Mesendoderm (in vitro differentiated cells): ENCODE results near the gene CAVIN1.
"Not testable (repeated sequence)": the region's sequence is repeated elsewhere in the genome, so short reads cannot be mapped to it uniquely, and the experiment has no call there.

ENCODE experiments used
- DNase-seq: peaks from one replicate; pipeline ENCODE4 v3.0.0; 2013
- H2AK5ac ChIP-seq: 2 replicates; pipeline ENCODE4 v1.6.1; 2013; ENCODE audit warnings: low read length, inconsistent platforms
- H2BK120ac ChIP-seq: 2 replicates; pipeline ENCODE4 v1.6.1; 2013; ENCODE audit warnings: low read depth, mild to moderate bottlenecking, low read length, moderate library complexity, mixed read lengths
- H2BK15ac ChIP-seq: replicated peaks from 2 replicates; pipeline ENCODE4 v1.6.1; 2013; ENCODE audit warnings: low read depth, mild to moderate bottlenecking, moderate library complexity
- H2BK5ac ChIP-seq: 2 replicates; pipeline ENCODE4 v1.6.1; 2013; ENCODE audit warnings: low read length, inconsistent platforms
- H3K18ac ChIP-seq: 2 replicates; pipeline ENCODE4 v1.6.1; 2013; ENCODE audit warnings: mild to moderate bottlenecking, low read length, mixed read lengths
- H3K23ac ChIP-seq: one replicate; pipeline ENCODE4 v1.6.1; 2013; ENCODE audit warnings: low read length
- H3K27ac ChIP-seq: 2 replicates; pipeline ENCODE4 v1.5.1; 2013; ENCODE audit warnings: low read depth, mild to moderate bottlenecking, inconsistent platforms, low read length, moderate library complexity
- H3K27me3 ChIP-seq: 2 replicates; pipeline ENCODE4 v1.6.1; 2013; ENCODE audit warnings: low read length, control low read depth, mild to moderate bottlenecking, inconsistent platforms; ENCODE audit not compliant: insufficient read depth, poor library complexity
- H3K36me3 ChIP-seq: 2 replicates; pipeline ENCODE4 v1.6.1; 2013; ENCODE audit warnings: low read length, inconsistent platforms; ENCODE audit not compliant: control insufficient read depth, insufficient read depth
- H3K4ac ChIP-seq: one replicate; pipeline ENCODE4 v1.6.1; 2013; ENCODE audit warnings: low read depth, mild to moderate bottlenecking, low read length, moderate library complexity
- H3K4me1 ChIP-seq: 2 replicates; pipeline ENCODE4 v1.6.1; 2013; ENCODE audit warnings: low read depth, low read length, inconsistent platforms; ENCODE audit not compliant: control insufficient read depth
- H3K4me2 ChIP-seq: 2 replicates; pipeline ENCODE4 v1.6.1; 2013; ENCODE audit warnings: low read length
- H3K4me3 ChIP-seq: 2 replicates; pipeline ENCODE4 v1.5.1; 2013; ENCODE audit warnings: mild to moderate bottlenecking, low read length
- H3K56ac ChIP-seq: one replicate; pipeline ENCODE4 v1.6.1; 2013; ENCODE audit warnings: low read length
- H3K79me1 ChIP-seq: 2 replicates; pipeline ENCODE4 v1.6.1; 2013; ENCODE audit warnings: low read length, inconsistent platforms
- H3K79me2 ChIP-seq: 2 replicates; pipeline ENCODE4 v1.6.1; 2013; ENCODE audit warnings: mild to moderate bottlenecking, low read length; ENCODE audit not compliant: control insufficient read depth, insufficient read depth
- H3K9ac ChIP-seq: 2 replicates; pipeline ENCODE4 v1.6.1; 2013; ENCODE audit warnings: low read length, inconsistent platforms
- H4K5ac ChIP-seq: one replicate; pipeline ENCODE4 v1.6.1; 2013; ENCODE audit warnings: low read length
- H4K8ac ChIP-seq: one replicate; pipeline ENCODE4 v1.6.1; 2013; ENCODE audit warnings: low read depth, mild to moderate bottlenecking, control low read depth, low read length, moderate library complexity
- WGBS: extraction: QIAGEN DNeasy Blood & Tissue Kit; methylation state at CpG from one replicate; pipeline ENCODE4 v1.1.7; 2013; ENCODE audit warnings: low lambda C conversion rate, missing lambda C conversion rate; ENCODE audit not compliant: insufficient coverage; ENCODE audit errors: extremely low coverage; 5-methylcytosine and 5-hydroxymethylcytosine counted together

CAVIN1 gene

GRCh38 chr17:42392692-42393415 is 30.2 kb downstream of the CAVIN1 start:
- WGBS: no CpG with 5 or more reads among the region's 4 CpGs
- no peak overlapping the region for H3K4ac ChIP-seq
- DNase-seq: no peak
- no peak overlapping the region for H3K18ac ChIP-seq
- no peak overlapping the region for H3K27ac ChIP-seq
- H3K4me2 ChIP-seq: no peak overlapping the region
- H4K5ac ChIP-seq: no peak overlapping the region
- no peaks in the 10 kb centered on the region for H3K79me1 ChIP-seq
- H3K56ac ChIP-seq: no peak overlapping the region
- H2AK5ac ChIP-seq: no peak overlapping the region
- peaks cover 2% of the 10 kb centered on the region for H3K4me1 ChIP-seq
- no peak overlapping the region for H3K23ac ChIP-seq
- no peaks in the 10 kb centered on the region for H3K79me2 ChIP-seq
- H2BK5ac ChIP-seq: no peak overlapping the region
- H2BK15ac ChIP-seq: no peak overlapping the region
- no peaks in the 10 kb centered on the region for H3K27me3 ChIP-seq
- H3K36me3 ChIP-seq: no peaks in the 10 kb centered on the region
- H2BK120ac ChIP-seq: no peak overlapping the region
- H4K8ac ChIP-seq: no peak overlapping the region
- H3K9ac ChIP-seq: no peak overlapping the region
- no peak overlapping the region for H3K4me3 ChIP-seq

- not testable (repeated sequence) for H3K4me1 ChIP-seq, H3K4me2 ChIP-seq, H3K9ac ChIP-seq, H3K56ac ChIP-seq, H2BK120ac ChIP-seq, H2BK5ac ChIP-seq, H3K4me3 ChIP-seq, H2AK5ac ChIP-seq, H3K27ac ChIP-seq, H3K27me3 ChIP-seq, H3K18ac ChIP-seq, H3K36me3 ChIP-seq, H4K8ac ChIP-seq, H3K23ac ChIP-seq, DNase-seq, H2BK15ac ChIP-seq, H3K79me1 ChIP-seq, H4K5ac ChIP-seq, H3K4ac ChIP-seq
- no CpG with 5 or more reads among the region's 8 CpGs for WGBS
- peaks cover 10% of the 10 kb centered on the region for H3K79me2 ChIP-seq
Observed at GRCh38 chr17:42391439-42391838, 31.6 kb downstream of the CAVIN1 start.

- WGBS: no CpG with 5 or more reads among the region's 5 CpGs
- H3K18ac ChIP-seq: no peak overlapping the region
- no peaks in the 10 kb centered on the region for H3K79me1 ChIP-seq
- H3K27me3 ChIP-seq: no peaks in the 10 kb centered on the region
- no peak overlapping the region for H4K8ac ChIP-seq
- peaks cover 4% of the 10 kb centered on the region for H3K4me1 ChIP-seq
- no peaks in the 10 kb centered on the region for H3K36me3 ChIP-seq
- no peak overlapping the region for H3K56ac ChIP-seq
- H4K5ac ChIP-seq: no peak overlapping the region
- no peak overlapping the region for H3K4me3 ChIP-seq
- H3K79me2 ChIP-seq: peaks cover 21% of the 10 kb centered on the region
- no peak for DNase-seq
- H2BK120ac ChIP-seq: no peak overlapping the region
- no peak overlapping the region for H3K9ac ChIP-seq
- H3K4me2 ChIP-seq: no peak overlapping the region
- H3K23ac ChIP-seq: no peak overlapping the region
- H3K4ac ChIP-seq: no peak overlapping the region
- no peak overlapping the region for H2AK5ac ChIP-seq
- no peak overlapping the region for H2BK5ac ChIP-seq
- H3K27ac ChIP-seq: no peak overlapping the region
- H2BK15ac ChIP-seq: no peak overlapping the region
Observed at GRCh38 chr17:42389899-42390298, 33.2 kb downstream of the CAVIN1 start.

- Histone ChIP-seq H3K4me1 (peaks cover 4% of the 10 kb centered on the region), H3K4me3 (peak overlapping the region; percentile 42), H3K56ac (peak overlapping the region; percentile 79), H2BK15ac (no peak overlapping the region), H3K4me2 (peak overlapping the region; percentile 80), H2BK120ac (no peak overlapping the region), H3K79me2 (peaks cover 25% of the 10 kb centered on the region), H3K36me3 (no peaks in the 10 kb centered on the region), H3K9ac (peak overlapping the region; percentile 66), H2BK5ac (peak overlapping the region; percentile 36), H3K18ac (peak overlapping the region; percentile 95), H3K4ac (no peak overlapping the region), H4K5ac (no peak overlapping the region), H3K23ac (no peak overlapping the region), H3K27me3 (no peaks in the 10 kb centered on the region), H3K27ac (no peak overlapping the region), H2AK5ac (no peak overlapping the region), H3K79me1 (no peaks in the 10 kb centered on the region), H4K8ac (peak overlapping the region; percentile 81)
- no peak for DNase-seq
- WGBS: no CpG with 5 or more reads among the region's 11 CpGs
Observed at GRCh38 chr17:42389135-42389417, 34.0 kb downstream of the CAVIN1 start.

GRCh38 chr17:42388381-42389134 is 34.5 kb downstream of the CAVIN1 start, which contains the start of gene STAT3:
Gene STAT3, minus strand, starts transcription at chr17:42388442. Its CDS starts 39,926 bp downstream, at chr17:42348516.
- Histone ChIP-seq H3K79me1 (no peaks in the 10 kb centered on the region), H3K36me3 (no peaks in the 10 kb centered on the region), H2BK5ac (peak within 1 kb of the TSS; percentile 36), H3K4ac (no peak within 1 kb of the TSS), H3K56ac (peak within 1 kb of the TSS; percentile 96), H3K18ac (peak within 1 kb of the TSS; percentile 95), H3K4me2 (peak within 1 kb of the TSS; percentile 80), H3K4me1 (peaks cover 4% of the 10 kb centered on the region), H3K27ac (peak within 1 kb of the TSS; percentile 90), H3K27me3 (no peaks in the 10 kb centered on the region), H4K5ac (no peak within 1 kb of the TSS), H2BK120ac (peak within 1 kb of the TSS; percentile 10), H2BK15ac (peak within 1 kb of the TSS; percentile 86), H3K9ac (peak within 1 kb of the TSS; percentile 84), H3K23ac (peak within 1 kb of the TSS; percentile 84), H4K8ac (peak within 1 kb of the TSS; percentile 81), H3K79me2 (peaks cover 28% of the 10 kb centered on the region), H3K4me3 (peak within 1 kb of the TSS; percentile 86), H2AK5ac (no peak within 1 kb of the TSS)
- DNase-seq: peak; percentile 100
- no CpG with 5 or more reads among the region's 44 CpGs for WGBS
